ENCODE results near the gene MECR.
A peak's percentile ranks its signal among the peaks of the same experiment; 100 is the strongest.
"Not testable (repeated sequence)": the region's sequence is repeated elsewhere in the genome, so short reads cannot be mapped to it uniquely, and the experiment has no call there.

The MECR gene

GRCh38 chr1:29167904-29168303 lies 62.8 kb downstream of the MECR start:
- no peak for DNase-seq (ENCODE audit: low spot score)

GRCh38 chr1:29166291-29166878 lies 64.3 kb downstream of the MECR start:
- no peak for DNase-seq (ENCODE audit: low spot score)

GRCh38 chr1:29164588-29164987 lies 66.1 kb downstream of the MECR start:
- no peak for DNase-seq (ENCODE audit: low spot score)

GRCh38 chr1:29162476-29163138 lies 68.1 kb downstream of the MECR start:
- DNase-seq (ENCODE audit: low spot score) = no peak

GRCh38 chr1:29162025-29162424 lies 68.7 kb downstream of the MECR start:
- DNase-seq (ENCODE audit: low spot score) = no peak

- DNase-seq (ENCODE audit: low spot score) = no peak
Observed at GRCh38 chr1:29159773-29160172, 71.0 kb downstream of the MECR start.

GRCh38 chr1:29157269-29157601 lies 73.5 kb downstream of the MECR start:
- no peak for DNase-seq (ENCODE audit: low spot score)

GRCh38 chr1:29156543-29157268 lies 74.0 kb downstream of the MECR start:
- peak; percentile 55 for DNase-seq (ENCODE audit: low spot score)

GRCh38 chr1:29152046-29152805 lies 78.5 kb downstream of the MECR start:
- no peak for DNase-seq (ENCODE audit: low spot score)

GRCh38 chr1:29150346-29150745 lies 80.4 kb downstream of the MECR start:
- DNase-seq (ENCODE audit: low spot score) = not testable (repeated sequence)

- DNase-seq (ENCODE audit: low spot score) = no peak
Observed at GRCh38 chr1:29148656-29149491, 81.9 kb downstream of the MECR start.

GRCh38 chr1:29145739-29146437 lies 84.8 kb downstream of the MECR start:
- peak; percentile 61 for DNase-seq (ENCODE audit: low spot score)

GRCh38 chr1:29144178-29144577 lies 86.6 kb downstream of the MECR start:
- DNase-seq (ENCODE audit: low spot score) = no peak

GRCh38 chr1:29142714-29143113 lies 88.0 kb downstream of the MECR start:
- no peak for DNase-seq (ENCODE audit: low spot score)
